GM12874 (cell line): ENCODE measurements around the gene AGAP1.

ENCODE experiments used
- TF ChIP-seq, protein P1 (sequence below): IDR thresholded peaks from 2 replicates; pipeline ENCODE4 v1.5.1; 2011; ENCODE audit warnings: low read depth, mild to moderate bottlenecking, control low read depth, low read length, moderate library complexity; ENCODE audit not compliant: insufficient read depth

Gene AGAP1

DNA sequence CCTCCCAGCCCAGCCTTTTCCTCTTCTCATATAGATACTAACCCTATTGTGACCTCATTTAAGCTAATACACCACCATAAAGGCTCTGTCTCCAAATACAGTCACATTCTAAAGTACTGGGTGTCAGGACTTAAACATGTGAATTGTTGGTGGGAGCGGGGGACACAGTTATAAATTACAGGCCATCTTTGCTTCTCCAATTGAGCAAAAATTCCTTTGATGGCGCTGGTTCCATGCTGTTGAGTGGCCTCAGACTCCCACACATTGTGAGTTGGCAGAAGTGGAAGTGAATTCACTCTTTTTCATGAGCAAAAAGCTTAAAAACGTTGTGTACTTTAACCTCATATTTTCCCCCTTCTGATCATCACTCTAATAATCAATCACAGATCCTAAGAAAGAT is 628.4 kb downstream of the AGAP1 start:
- TF ChIP-seq, protein P1, sequence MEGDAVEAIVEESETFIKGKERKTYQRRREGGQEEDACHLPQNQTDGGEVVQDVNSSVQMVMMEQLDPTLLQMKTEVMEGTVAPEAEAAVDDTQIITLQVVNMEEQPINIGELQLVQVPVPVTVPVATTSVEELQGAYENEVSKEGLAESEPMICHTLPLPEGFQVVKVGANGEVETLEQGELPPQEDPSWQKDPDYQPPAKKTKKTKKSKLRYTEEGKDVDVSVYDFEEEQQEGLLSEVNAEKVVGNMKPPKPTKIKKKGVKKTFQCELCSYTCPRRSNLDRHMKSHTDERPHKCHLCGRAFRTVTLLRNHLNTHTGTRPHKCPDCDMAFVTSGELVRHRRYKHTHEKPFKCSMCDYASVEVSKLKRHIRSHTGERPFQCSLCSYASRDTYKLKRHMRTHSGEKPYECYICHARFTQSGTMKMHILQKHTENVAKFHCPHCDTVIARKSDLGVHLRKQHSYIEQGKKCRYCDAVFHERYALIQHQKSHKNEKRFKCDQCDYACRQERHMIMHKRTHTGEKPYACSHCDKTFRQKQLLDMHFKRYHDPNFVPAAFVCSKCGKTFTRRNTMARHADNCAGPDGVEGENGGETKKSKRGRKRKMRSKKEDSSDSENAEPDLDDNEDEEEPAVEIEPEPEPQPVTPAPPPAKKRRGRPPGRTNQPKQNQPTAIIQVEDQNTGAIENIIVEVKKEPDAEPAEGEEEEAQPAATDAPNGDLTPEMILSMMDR: no peak

DNA sequence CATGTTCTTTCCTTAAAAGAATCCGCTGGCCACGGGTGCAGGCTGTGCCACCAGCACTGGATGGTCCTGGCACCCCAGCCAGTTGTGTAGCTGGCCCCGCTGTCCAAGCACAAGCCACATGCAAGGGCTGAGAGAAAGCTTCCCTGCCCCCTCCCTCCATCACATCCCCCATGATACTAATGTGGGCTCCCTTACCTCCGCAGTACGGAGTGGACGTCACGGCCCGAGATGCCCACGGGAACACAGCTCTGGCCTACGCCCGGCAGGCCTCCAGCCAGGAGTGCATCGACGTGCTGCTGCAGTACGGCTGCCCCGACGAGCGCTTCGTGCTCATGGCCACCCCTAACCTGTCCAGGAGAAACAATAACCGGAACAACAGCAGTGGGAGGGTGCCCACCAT is 629.9 kb downstream of the AGAP1 start:
- TF ChIP-seq, protein P1: no peak

DNA sequence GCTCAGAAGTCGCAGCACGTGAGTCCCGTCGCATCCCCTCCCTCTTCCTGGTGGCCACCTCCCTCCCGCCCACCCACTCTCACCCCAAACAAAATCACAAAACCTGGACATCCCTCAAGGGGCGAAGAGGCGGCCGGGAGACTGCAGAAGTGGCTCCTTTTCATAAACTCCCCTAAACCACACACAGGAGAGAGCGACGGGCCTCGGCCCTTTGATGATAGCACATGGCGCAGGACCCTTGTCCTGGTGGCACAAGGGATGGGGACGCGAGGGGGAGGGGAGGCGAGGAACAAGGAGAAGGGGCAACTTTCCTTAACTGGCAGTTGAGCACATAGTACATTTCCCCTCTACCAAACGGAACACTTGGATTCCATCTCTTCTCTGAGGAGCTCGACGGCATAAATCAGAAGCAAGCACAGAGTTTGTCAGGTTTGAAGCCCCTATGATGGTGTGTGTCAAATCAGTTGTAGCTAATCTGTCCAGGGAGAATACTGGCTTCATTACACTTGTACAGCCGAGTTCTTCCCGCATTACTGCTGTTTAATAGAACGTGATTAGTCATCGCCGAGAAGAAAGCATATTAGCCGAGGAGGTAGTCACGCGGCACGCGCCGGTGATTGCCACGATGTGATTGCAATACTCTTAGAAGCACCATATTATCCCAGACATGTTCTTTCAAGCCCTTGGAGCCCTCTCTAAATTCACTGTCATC is 630.5 kb downstream of the AGAP1 start:
- TF ChIP-seq, protein P1: no peak

DNA sequence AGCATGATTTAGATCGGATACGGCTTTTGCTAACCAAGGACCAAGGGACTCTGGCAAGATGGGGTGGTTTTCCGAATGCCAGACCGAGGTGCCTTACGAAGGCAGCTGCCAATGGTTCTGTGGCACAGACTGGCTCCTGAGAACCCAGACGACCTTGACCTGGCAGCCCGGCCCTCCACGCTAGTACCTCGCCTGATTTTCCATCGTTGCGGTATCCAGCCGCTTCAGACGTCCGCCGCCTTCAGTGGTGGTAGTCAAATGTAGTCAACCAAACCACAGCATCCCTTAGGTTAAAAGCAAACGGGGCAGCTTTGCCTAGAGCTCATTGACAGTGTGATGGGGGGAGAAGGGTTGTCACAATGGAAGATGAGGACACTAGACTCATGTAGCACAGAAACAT is 631.7 kb downstream of the AGAP1 start:
- TF ChIP-seq, protein P1: no peak

DNA sequence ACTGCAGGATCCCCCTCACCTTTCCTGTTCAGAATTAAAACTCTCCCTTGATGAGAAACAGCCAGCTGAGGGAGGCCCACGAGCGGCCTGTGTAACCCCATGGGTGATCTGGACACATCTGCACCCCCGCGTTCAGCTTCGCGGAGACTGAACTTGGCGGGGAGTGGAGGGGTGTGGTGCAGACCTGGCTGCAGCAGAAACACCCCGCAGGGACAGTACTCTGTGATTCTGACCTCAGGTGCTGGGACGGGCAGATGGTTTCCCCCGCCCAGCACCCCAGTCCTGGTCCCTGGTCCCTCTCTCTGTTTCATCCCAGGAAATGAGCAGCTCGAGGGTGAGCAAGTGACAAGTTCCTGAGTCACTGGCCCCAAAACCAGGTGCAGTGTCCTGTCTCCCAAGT is 633.2 kb downstream of the AGAP1 start:
- TF ChIP-seq, protein P1: no peak

DNA sequence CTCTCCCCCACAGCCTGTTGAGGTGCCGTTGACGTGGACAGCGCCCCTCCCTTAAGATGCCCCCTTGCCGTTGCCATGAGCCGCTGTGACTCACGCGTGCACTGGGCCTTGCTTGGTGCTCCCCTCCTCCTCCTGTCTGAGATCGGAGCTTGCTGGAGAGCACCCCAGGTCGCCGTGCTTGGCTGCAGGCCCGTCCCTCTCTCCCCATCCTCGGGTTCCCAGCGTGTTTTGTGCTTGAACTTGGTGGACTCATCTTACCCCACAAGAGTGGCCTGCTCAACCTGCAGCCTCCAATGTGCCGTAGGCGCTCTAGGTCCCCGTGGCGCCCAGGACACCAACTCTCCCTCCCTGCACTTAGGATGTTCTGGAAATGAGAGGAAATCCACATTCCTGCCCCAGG is 634.5 kb downstream of the AGAP1 start:
- TF ChIP-seq, protein P1: no peak

DNA sequence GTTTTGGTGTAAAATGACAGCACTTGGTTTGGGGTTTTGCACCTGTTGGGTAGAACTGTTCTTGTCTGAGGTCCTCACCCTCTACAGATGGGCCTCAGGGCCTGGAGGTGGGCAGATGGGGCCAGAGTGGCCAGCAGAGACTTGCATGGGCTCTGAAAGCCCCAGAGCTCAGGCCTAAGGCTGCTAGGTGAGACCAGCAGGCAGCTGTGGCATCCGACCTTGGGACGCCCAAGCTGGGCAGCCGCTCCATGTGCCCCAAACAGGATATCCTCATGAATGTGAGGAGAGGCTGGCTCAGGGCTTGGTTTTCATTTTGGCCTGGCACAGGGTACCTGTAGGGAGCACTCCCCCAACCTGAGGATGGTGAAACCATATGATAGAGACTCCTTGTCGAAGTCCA is 636.1 kb downstream of the AGAP1 start:
- TF ChIP-seq, protein P1: no peak
